Left ventricle myocardium inferior (tissue), 1 donor: Measurements from ENCODE around the gene PTPRN2. TPM values are rescaled to one million over a fixed set of nuclear protein-coding genes. Genes with fewer than 3 reads are reported as not detected.

ENCODE experiments used
- DNase-seq: peaks from one replicate; pipeline ENCODE4 v3.0.0-alpha.2; 2020
- H3K27ac ChIP-seq: fragments of 200-600 bp; replicated peaks from 2 replicates; pipeline ENCODE4 v1.8.0; 2021
- H3K27me3 ChIP-seq: fragments of 200-600 bp; 2 replicates; pipeline ENCODE4 v1.8.0; 2021; ENCODE audit warnings: low read depth
- H3K36me3 ChIP-seq: fragments of 200-600 bp; 2 replicates; pipeline ENCODE4 v1.8.0; 2021
- H3K4me1 ChIP-seq: fragments of 200-600 bp; 2 replicates; pipeline ENCODE4 v1.8.0; 2021
- H3K4me3 ChIP-seq: fragments of 200-600 bp; 2 replicates; pipeline ENCODE4 v1.8.0; 2021; ENCODE audit warnings: mild to moderate bottlenecking, moderate library complexity
- H3K9me3 ChIP-seq: fragments of 200-600 bp; replicated peaks from 2 replicates; pipeline ENCODE4 v1.8.0; 2021
- CTCF ChIP-seq: fragments of 200-600 bp; IDR thresholded peaks from 2 replicates; pipeline ENCODE4 v1.8.0; 2021; ENCODE audit warnings: antibody characterized with exemption, mild to moderate bottlenecking, borderline replicate concordance
- intact Hi-C: fragments of 100-400 bp; cut with micrococcal nuclease; formaldehyde crosslinking; loops from one replicate; pipeline ENCODE4 v1.11.0; 2022
- total RNA-seq: library from RNA; stranded (reverse); fragmentation: NEBNext Ultra II Directional; extraction: Animal tissue kit (Norgen Biotek cat#: 25700); gene quantifications from one replicate; pipeline ENCODE4 v1.2.1, GENCODE V29; 2021
- donor health status: DM: no; HTN: yes; CAD: no; lungs with severe emphysema.

The PTPRN2 gene
- total RNA-seq, 1 donor from 2014 or later = 1.3 TPM

- Histone ChIP-seq H3K36me3 (no peaks in the 10 kb centered on the region), H3K4me1 (no peaks in the 10 kb centered on the region), H3K9me3 (peaks cover 33% of the 10 kb centered on the region), H3K27me3 (peaks cover 34% of the 10 kb centered on the region), H3K4me3 (no peak overlapping the region), H3K27ac (no peak overlapping the region)
- TF ChIP-seq CTCF = no peak
- DNase-seq = no peak
- intact Hi-C loops = no loop called here
Measured at GRCh38 chr7:157526913-157527634, 1060.5 kb downstream of the PTPRN2 start.

- Histone ChIP-seq H3K36me3 (no peaks in the 10 kb centered on the region), H3K27ac (no peak overlapping the region), H3K9me3 (peaks cover 25% of the 10 kb centered on the region), H3K4me3 (no peak overlapping the region), H3K27me3 (peaks cover 42% of the 10 kb centered on the region), H3K4me1 (no peaks in the 10 kb centered on the region)
- DNase-seq = no peak
- no peak for TF ChIP-seq CTCF
- intact Hi-C loops = no loop called here
Measured at GRCh38 chr7:157526005-157526912, 1061.4 kb downstream of the PTPRN2 start.

- H3K4me1 ChIP-seq = no peaks in the 10 kb centered on the region
- peaks cover 18% of the 10 kb centered on the region for H3K9me3 ChIP-seq
- TF ChIP-seq CTCF = no peak
- no peak for DNase-seq
- intact Hi-C loops = no loop called here
- peaks cover 49% of the 10 kb centered on the region for H3K27me3 ChIP-seq
- H3K36me3 ChIP-seq = no peaks in the 10 kb centered on the region
- H3K27ac ChIP-seq = no peak overlapping the region
- no peak overlapping the region for H3K4me3 ChIP-seq
Measured at GRCh38 chr7:157525491-157525915, 1062.1 kb downstream of the PTPRN2 start.

GRCh38 chr7:157524731-157525130 lies 1062.9 kb downstream of the PTPRN2 start:
- no peaks in the 10 kb centered on the region for H3K36me3 ChIP-seq
- no peaks in the 10 kb centered on the region for H3K4me1 ChIP-seq
- H3K9me3 ChIP-seq = peaks cover 10% of the 10 kb centered on the region
- intact Hi-C loops = no loop called here
- no peak for DNase-seq
- peaks cover 56% of the 10 kb centered on the region for H3K27me3 ChIP-seq
- H3K4me3 ChIP-seq = no peak overlapping the region
- H3K27ac ChIP-seq = no peak overlapping the region
- no peak for TF ChIP-seq CTCF

GRCh38 chr7:157523766-157524421 lies 1063.7 kb downstream of the PTPRN2 start:
- no peaks in the 10 kb centered on the region for H3K4me1 ChIP-seq
- H3K36me3 ChIP-seq = no peaks in the 10 kb centered on the region
- H3K27ac ChIP-seq = no peak overlapping the region
- peaks cover 2% of the 10 kb centered on the region for H3K9me3 ChIP-seq
- intact Hi-C loops = no loop called here
- H3K4me3 ChIP-seq = no peak overlapping the region
- H3K27me3 ChIP-seq = peaks cover 56% of the 10 kb centered on the region
- TF ChIP-seq CTCF = no peak
- DNase-seq = no peak
